ENCODE measurements around the gene CCDC57.

DNA sequence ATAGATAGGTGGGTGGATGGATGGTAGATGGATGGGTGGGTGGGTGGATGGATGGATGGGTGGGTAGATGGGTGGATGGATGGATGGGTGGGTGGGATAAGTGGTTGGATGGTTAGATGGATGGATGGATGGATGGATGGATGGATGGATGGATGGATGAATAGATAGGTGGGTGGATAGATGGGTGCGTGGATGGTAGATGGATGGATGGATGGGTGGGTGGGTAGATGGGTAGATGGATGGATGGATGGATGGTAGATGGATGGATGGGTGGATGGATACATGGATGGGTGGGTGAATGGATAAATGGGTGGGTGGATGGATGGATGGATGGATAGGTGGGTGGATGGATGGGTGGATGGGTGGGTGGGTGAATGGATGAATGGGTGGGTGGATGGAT lies 64.6 kb downstream of the CCDC57 start:
- no peak for TF ChIP-seq CTCF (IDR thresholded peaks at IDR 0.05)
- TF ChIP-seq POLR2AphosphoS5 (IDR thresholded peaks at IDR 0.05) = no peak
- TF ChIP-seq POLR2A (IDR thresholded peaks at IDR 0.05; ENCODE audit: low read depth) = no peak
- TF ChIP-seq EP300 (IDR thresholded peaks at IDR 0.05) = no peak

Data from esophagus muscularis mucosa (tissue), 4 donors.